Stromal cell of bone marrow (primary cell): ENCODE data around the gene CENATAC.
"Not testable (repeated sequence)": the region's sequence is repeated elsewhere in the genome, so short reads cannot be mapped to it uniquely, and the experiment has no call there.

ENCODE experiments used
- DNase-seq: peaks from one replicate; pipeline ENCODE4 v3.0.0-alpha.2; 2012; ENCODE audit warnings: low read depth

The CENATAC gene

DNA sequence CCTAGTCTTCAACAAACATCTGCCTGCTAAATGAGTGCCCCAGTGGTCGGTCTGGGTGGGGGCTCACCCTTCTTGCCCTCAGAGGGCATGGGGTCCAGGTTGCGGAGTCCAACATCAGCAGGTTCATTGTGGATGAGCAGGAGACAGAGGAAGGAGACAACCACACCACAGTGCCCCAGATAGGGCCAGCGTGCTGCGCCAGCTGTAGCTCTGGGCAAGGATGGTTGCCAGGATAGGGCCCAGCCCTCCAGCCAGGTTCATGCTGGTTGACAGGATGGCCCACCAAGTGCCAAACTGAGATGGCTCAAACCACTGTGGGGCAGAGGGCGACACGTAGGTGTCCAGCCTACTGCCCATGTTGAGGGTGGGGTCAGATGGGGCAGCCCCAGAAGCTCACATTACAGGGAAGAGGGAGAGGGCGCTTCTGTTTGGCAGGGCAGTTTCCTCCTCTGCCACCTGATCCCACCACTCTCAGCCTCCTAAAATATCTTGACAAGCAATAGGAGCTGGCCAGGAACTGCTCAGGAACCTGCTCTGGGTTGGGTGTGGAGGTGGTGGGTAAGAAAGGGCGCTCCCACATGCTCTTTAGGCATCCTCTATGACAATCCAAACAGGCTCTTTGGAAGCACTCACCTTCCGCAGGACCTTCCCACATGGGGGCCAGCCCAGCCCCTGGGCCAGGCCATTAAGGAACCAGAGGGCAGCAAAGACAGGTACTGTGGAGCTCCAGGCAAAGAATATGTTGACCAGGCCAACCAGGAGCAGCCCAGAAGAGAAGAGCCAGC lies 29.8 kb downstream of the CENATAC start:
- DNase-seq = no peak

DNA sequence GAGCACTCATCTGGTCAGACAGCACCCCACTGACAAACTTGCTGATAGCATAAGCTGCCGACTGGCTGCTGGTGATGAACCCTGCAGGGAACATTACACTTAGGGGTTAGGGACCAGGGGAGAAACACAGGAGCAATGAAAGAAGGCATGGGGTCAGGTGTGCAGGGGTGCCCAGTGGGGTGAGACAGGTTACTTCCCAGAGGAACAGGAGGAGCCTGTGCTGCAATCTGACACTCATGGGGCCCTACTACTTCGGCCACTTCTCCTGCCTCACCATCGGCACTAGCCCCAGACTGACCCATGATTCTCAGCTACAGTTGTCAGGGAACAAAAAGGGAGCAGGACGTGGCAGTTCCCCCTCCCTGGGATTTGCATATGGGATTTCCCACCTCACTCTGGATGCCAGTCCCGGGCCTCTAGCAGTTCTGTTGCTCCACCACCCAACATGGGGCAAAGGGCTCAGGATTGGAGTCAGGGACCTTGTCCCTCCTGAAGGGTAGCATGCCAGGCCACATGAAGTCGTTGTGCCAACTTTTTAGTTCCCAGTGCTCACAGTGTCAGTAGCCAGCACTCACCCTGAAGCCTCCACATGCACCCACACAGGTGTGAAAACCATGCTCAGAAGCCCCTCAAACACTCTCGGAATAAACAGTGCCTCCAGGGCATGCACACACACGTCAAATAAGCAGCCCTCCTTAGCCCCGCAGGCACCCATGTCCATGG lies 30.6 kb downstream of the CENATAC start:
- DNase-seq = no peak

DNA sequence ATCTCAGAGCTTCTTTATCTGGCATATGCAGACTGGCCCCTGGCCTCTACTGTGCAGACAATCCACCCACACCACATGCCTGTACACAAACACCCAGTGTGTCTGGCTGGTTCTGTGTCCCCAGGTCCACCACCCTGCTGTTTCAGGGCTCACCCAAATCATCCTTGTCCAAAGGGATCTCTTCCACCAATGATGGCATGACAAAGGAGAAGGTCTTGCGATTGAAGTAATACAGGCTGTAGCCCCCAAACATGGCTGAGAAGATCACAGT lies 31.1 kb downstream of the CENATAC start:
- DNase-seq = no peak

DNA sequence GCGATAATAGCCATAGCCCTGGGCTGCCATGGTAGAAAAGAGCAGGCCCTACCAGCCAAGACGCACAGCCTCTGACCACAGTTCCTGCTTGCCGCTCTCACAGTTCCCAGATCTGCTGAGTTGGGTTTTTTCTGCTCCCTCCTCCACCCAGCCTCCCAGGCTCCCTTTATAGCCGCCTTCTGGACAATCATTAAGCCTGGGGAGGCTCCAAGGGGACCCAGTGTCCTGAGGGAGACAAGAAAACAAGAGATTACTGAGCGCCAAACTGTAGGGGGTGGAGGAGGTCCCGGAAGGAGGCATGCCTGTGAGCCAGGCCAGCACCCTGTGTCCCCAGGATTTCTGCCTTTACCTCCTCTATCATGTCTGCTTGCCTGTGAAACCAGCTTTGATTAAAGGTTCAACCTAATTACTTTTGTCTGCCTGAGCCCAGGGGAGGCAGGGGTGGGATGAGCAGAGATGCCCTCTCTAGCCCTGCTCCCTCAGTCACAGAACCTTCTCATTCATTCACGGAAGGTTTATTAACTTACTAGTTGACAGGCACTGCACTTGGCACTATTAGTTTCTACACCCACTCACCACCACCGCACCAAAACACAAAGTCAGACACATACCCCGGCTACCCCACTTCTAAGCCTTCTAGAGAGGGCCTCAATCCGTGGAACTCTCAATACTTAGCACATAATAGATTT lies 31.5 kb downstream of the CENATAC start:
- DNase-seq = no peak

DNA sequence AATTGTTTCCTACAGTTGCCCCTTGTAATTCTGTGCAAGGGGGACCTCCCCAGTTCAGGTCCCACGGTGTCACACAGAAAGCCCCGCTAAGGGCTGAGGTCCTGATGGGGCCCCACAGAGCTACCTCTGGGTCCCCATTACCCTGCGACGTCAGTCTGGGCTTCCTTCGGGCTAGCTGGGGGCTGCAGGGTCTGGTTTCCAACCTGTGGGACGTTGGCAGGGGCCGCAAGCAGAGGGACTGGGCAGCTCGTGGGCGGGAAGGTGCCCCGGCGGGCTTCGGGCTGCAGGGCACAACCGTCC lies 32.0 kb downstream of the CENATAC start:
- DNase-seq = no peak

DNA sequence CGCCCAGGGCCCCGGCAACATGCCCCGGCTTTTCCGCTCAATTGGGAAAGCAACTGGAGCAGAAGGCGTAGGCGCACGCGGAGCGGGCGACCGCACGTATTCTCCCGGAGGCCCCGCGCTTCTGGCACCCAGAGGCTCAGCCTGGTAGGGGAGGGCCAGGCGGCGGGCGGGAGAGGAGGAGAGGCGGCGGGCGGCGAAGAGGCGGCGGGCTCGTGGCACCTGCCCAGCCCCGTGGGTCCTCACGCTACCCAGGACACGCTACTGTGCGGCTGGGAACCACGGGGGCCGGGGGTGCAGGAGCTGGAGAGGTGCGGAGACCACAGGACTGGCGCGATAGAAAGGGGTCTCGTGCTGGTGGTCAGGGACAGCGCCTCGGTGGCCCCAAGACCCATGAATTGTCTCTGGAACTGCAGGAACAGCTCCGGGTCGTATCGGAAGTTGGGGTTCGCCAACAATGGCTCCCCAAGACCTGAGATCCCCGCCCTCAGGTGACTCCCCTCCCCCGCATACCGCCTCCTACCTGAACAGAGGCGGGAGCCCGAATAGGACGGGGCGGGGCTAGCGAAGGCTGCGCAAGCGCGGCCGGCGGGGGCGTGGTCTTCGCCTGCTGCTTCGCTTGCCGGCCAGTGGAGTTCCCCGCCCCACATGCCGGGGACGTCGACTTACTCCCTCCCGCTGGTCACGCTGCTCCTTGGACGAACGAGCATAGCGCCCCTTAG lies 32.5 kb downstream of the CENATAC start, which contains the start of gene SLC37A4:
Gene SLC37A4 (minus strand): TSS at position 549 of the 719 bp plus-strand sequence.
- peak; percentile 94 for DNase-seq

DNA sequence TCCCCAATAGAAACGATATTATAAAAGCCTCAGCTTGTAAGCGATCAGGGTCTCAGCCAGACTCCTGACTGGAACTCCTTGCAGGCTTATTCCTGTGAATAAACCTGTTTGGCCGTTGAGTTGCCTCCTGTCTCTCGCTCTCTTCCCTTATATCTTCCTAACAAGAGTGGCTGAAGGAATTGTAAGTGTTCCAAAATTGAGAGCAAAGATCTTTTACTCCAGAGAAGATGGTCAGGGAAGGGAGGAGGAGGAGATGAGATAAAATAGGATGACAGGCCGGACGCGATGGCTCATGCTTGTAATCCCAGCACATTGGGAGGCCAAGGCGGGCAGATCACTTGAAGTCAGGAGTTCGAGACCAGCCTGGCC lies 34.0 kb downstream of the CENATAC start:
- no peak for DNase-seq

DNA sequence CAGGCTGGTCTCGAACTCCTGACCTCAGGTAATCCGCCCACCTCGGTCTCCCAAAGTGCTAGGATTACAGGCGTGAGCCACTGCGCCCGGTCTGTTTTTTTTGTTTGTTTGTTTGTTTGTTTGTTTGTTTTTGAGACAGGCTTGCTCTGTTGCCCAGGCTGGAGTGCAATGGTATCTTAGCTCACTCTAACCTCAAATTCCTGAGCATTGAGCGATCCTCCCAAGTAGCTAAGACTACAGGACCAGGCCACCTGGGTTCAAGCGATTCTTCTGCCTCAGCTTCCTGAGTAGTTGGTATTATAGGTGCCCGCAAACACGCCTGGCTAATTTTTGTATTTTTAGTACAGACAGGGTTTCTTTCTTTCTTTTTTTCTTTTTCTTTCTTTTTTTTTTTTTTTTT lies 35.5 kb downstream of the CENATAC start:
- not testable (repeated sequence) for DNase-seq

DNA sequence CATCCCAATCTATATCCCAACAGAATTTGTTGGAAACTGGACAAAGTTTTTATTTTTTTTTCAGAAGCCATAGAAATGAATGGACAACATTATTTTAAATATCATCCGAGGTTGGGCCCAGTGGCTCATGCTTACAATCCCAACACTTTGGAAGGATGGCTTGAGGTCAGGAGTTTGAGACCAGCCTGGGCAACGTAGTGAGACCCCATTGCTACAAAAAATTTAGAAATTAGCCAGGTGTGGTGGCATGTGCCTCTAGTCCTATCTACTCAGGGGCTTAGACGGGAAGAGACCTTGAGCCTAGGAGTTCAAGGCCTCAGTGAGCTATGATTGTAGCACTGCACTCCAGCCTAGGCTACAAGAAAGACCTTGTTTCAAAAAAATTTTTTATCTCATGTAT lies 36.9 kb downstream of the CENATAC start:
- no peak for DNase-seq

DNA sequence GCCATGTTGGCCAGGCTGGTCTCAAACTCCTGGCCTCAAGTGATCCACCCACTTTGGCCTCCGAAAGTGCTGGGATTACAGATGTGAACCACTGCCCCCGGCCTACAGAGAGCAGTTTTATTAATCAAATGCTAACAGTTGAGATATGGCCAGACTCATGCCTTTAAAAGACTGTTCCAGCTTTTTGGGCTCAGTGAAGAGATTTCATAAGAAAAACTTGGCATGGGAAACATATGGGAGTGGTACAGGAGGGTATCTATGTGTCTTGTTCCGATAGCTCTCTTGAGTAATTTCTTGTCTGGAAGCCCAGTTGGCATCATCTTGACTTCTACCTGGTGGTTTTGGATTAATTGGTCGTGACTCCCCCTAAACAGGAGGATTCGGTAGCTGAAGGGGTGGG lies 40.9 kb downstream of the CENATAC start:
- no peak for DNase-seq

DNA sequence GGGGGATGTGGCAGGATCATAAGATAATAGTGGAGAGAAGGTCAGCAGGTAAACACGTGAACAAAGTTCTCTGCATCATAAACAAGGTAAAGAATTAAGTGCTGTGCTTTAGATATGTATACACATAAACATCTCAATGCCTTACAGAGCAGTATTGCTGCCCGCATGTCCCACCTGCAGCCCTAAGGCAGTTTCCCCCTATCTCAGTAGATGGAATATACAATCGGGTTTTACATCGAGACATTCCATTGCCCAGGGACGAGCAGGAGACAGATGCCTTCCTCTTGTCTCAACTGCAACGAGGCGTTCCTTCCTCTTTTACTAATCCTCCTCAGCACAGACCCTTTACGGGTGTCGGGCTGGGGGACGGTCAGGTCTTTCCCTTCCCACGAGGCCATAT lies 41.5 kb downstream of the CENATAC start:
- DNase-seq = not testable (repeated sequence)

DNA sequence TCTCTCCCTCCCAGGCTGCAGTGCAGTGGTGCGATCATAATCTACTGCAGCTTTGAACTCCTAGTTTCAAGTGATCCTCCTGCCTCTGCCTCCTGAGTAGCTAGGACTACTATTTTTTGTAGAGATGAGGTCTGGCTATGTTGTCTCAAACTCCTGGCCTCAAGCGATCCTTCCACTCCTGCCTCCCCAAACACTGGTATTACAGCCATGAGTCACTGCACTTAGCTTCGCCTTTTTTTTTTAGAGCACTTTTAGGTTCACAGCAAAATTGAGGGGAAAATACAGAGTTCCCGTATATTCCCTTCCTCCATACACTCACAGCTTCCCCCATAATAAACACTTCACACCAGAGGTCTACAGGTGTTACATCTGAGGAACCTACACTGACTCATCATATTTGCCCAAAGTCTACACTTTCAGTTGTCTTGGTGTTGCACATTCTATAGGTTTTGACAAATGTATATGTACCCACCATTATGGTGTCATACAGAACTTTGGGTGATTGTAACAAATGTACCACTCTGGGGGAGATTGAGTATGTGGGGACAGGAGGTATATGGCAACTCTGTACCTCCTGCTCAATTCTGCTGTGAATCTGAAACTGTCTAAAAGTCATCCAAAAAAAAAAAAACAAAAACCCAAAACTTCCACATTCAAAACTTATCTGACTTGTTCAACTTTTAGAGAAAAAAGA lies 44.0 kb downstream of the CENATAC start:
- DNase-seq = no peak

DNA sequence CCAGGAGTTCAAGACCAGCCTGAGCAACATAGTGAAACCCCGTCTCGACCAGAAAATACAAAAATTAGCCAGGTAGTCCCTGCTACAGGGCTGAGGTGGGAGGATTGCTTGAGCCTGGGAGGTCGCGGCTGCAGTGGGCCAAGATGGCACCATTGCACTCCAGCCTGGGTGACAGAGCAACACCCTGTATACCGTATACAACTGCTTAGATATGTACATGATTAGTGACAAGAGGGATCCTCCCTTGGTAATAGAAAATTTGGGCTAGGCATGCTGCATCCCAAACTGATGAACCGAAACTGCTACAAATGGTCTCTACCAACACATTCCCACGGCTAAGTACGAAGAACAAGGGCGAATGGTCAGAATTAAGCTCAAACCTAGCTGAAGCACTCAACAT lies 45.0 kb downstream of the CENATAC start:
- no peak for DNase-seq

DNA sequence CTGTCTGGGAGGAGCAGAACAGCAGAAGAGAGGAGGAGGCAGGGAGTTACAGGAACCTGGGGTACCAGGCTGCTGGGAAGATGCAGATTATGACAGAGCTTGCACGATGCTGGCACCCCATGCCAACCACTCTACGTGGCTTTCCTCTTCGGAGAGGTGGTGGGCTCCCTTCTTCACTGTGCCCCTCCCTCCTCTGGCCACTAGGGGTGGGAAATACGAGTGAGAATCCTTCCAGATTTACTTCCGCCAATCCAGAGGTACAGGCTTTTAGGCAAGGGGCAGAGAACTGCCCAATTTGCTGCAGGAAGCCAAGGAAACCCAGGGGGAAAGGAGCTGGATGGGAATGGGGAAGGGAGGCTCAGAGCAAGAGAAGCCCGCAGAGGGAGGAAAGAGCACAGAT lies 46.8 kb downstream of the CENATAC start:
- DNase-seq = no peak

DNA sequence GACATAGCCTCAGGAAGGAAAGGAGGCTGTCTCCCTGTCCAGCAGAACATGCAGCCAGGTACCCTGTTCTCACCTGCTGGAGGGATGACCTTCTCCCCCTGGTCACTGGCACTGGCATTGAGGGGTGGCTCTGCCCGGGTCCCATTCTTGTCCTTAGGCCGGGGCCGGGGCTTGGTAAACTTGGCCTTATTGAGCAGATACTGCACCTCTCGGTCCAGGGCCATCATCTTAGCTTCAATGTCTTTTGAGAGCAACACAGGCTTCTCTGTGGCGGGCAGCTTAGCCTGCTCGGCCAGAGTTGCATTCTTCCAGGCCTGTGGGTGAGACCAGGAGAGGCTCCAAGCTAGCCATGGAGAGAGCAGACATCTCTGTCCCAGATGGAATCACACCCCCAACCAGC lies 48.6 kb downstream of the CENATAC start:
- no peak for DNase-seq

DNA sequence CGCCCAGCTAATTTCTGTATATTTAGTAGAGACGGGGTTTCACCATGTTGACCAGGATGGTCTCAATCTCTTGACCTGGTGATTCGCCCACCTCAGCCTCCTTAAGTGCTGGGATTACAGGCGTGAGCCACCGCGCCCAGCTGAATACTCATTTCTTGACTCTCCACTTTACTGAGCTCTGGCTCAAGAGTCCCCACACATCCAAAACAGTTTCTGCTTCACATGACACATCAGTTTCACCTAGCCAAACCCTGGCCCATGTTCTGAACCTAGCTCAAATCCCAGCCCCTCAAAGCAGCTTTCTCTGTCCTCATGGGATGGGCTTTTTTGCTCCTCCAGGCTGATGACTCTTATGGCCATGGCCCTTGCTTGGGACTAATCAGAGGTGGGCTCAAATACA lies 49.3 kb downstream of the CENATAC start:
- no peak for DNase-seq

DNA sequence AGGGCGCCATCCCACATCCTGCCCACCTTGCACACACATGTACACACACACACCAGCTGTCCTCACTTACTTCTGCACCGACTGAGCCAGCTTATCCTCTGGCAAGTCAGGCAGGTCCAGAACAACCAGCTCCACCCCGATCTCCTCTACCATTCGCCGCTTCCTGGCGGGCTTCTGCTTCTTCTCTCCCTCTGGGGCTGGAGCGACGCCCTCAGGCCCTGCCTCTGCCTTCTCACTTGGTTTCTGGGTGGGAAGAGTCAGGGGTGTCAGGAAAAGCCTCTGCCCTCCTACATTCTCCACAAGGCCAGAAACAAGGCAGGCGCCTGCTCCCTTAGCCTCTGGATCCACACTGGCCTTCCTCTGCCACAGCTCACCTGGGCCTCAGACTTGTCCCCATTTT lies 50.7 kb downstream of the CENATAC start:
- no peak for DNase-seq

DNA sequence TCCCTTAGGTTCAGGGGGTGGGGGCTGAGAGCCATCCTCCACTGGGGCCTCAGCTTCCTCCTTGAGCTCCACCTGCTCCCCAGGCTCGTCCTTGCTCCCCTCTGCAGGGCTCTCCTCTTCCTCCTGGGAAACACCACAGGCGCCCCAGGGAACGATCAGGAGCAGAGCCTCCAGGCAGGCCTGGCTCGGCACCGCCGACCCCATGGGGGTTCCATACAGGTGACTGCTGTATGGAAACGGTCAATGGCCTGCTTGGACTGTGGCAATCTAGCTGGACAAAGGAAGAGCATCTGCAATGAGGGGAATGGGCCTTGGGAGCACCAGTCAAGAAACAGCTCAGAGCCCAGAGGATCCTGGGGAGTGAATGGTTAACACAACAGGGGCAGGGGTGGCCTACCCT lies 51.1 kb downstream of the CENATAC start:
- DNase-seq = no peak

DNA sequence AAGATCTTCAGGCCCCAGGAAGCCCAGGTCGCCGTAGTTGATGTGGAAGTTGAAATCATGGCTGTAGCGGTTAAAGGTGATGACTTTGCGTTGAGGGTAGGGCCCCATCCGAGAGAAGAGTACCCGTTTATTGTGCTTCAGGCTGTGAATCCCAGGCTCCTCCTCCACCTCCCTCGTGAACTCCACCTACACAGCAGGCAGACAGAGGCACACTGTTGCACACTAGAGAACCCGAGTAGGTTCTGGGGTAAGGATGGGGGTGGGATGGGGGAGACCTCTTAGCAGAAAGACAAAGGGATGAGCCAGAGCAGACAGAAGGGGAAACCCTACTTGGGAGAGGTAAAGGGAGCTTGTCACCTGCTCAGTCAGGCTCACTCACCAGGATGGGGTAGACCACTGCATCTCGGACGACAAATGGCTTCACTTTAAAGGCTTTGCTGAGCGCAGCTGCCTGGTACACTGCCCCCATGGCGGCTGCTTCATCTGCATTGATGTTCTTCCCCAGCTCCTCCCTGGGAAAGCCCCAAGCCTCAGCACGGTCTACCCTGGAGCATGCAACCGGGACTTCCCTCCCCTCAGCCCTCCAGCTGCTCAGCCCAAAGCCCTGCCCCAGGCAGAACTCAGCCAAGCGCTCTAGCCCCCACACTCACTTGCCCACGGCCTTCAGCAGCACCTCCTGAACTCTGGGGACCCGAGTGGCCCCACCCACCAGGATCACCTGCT lies 53.7 kb downstream of the CENATAC start:
- DNase-seq = no peak

DNA sequence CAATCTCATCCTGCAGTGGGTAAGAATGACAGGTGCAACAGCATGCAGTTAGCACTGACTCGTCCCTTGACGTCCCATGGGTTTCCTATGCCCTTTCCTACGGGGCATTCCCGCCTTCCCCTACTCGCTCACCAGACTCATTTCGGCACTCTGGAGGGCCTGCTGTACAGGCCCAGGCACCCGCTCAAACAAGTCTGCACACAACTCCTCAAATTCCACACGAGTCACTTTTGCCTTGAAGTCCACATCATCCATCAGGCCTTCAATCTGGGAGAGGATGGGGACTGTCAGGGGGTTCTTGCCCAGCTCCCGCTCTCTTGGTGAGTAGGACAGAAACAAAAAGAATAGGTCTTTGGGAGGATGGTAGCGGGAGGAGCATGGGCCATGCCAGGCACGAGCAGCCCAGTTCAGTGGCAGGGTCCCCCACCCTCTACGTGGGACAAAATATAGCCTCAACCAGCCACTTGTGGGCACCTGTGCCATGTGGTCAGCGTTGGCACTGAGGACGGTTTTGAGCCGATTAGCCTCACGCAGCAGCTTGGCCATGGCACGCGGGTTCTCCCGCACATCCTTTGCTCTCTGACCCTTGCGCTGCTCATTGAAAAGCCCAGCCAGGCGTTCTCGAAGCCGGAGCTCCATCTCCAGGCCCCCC lies 54.4 kb downstream of the CENATAC start:
- DNase-seq = no peak

DNA sequence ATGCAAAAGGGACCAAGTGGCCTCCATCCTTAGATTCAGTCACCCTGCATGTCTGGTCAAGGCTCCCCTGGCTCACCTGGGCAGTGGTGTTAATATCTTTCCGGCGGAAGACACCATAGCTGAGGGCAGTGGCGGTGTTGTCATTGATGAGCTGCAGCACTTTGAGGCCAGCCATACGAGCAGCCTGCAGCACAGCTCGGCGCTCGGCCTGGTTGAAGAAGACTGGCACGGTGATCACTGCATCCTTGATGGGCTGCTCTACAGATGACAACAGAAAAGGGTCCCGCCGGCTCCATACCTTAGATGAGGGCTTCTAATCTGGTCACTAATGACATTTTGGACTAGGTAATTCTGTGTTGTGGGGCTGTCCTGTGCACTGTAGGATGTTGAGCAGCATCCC lies 56.5 kb downstream of the CENATAC start:
- DNase-seq = no peak
